Activated CD8-positive, alpha-beta memory T cell treated with anti-CD3 and anti-CD28 coated beads, Interleukin-2, amount 50 U/mL, for 24 hours (primary cell): ENCODE results near the gene PRKCH.
A peak's percentile ranks its signal among the peaks of the same experiment; 100 is the strongest.
"Not testable (repeated sequence)": the region's sequence is repeated elsewhere in the genome, so short reads cannot be mapped to it uniquely, and the experiment has no call there.

ENCODE experiments used
- DNase-seq: peaks from one replicate; pipeline ENCODE4 v3.0.0-alpha.2; 2020; ENCODE audit errors: extremely low read depth

PRKCH gene

DNA sequence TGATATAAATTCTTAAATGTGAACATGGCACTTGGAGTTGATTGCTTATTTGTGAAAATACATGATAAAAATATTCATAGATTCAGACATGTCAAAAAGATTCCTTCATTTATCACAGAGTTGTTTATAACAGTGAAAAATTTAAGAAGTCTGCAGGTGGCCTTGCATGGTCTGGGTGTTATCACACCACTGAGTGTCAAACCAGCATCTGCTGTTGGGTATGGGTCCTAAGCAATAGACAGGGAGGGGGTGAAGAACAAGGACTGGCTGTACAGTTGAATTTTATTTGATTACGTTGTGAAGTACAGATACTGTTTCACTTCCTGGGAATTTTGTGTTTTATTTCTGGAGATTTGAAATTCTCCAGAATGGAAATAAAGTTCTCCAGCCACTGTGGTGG is 193.5 kb downstream of the PRKCH start:
- DNase-seq: no peak

DNA sequence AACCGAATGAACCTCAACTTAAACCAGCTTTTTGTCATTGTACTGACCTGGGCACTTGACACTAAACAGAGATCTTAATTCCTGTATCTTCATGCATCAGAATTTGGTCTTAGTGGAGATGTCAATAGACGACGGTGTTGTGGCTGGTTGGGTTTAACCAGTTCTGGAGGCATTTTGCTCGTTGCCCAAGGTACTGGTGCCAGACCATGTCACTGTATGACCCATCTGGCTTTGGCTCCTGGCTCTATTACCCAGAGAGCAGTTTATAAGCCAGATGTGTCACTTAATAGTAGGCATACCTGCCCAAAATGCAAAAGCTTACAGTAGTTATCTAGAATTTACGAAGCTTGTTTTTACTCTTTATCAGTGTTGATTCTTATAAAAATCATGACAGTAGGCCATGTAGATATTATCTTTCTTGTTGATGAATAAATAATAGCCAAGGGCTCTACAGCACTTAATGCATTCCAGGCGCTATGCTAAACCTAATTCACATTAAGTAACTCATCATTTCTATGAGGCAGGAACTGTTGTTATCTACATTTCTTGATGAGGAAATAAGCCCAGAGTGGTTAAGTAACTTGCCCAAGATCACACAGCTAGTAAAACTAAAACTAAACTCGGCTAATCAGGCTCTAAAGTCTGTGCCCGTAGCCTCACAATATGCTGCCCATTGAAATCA is 194.2 kb downstream of the PRKCH start:
- no peak for DNase-seq

DNA sequence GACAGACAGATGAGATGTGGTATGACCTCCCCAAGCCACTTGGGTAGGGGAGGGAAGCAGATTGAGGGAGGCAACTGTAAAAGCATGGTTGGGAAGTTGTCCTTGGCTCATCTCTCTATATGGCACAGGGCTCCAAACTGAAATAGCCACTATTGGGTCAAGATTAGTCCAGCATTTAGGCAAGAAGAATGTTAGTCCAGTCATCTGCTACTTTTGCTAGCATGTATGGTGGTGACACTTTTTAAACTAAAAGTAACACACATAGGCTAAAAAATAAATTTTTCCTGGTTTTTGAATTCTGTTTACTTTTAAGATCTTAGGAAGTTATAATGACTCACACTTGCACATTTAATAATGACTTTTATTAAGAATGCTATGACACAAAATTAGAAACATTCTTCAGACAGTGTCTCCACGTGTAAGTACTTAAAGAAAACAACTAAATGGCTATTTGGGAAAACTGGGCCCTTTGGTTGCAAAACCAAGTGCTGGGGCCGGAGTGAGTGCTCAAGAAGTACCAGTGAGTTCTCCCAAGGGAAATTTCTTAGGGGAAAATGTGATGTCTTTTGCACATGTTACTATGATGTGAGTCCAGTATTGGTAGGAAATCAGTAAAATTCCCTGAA is 194.9 kb downstream of the PRKCH start:
- no peak for DNase-seq

DNA sequence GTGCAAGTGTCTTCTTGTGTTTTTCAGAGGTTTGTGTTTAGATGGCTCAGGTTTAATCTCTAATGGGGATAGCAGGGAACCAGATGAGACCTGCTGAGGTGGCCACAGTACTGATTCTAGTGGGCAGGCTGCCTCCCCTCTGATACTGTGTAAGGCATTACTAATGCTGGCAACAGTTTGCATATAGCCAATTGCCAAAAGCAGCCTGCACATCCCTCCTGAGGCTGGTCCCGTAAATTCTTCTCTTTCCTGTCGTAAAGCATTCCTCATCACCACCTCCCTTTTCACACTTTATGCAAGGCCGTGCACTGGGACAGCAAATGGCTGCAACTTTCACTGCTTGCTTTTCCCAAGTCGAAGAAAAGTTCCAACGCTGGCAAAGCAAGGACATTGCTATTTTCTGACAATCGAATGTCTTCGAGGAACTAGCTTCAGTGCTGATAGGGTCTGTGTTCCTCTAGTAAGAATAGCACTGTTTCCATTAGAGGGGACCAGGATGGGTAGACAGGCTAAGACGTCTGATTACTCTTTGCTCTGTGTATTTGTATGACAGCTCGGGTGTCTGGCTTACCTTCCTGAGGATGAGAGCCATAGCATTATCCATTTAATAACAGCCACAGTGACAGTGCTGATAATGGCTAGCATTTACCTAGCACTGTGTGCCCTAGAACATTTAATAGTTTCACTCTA is 195.7 kb downstream of the PRKCH start:
- DNase-seq: no peak

DNA sequence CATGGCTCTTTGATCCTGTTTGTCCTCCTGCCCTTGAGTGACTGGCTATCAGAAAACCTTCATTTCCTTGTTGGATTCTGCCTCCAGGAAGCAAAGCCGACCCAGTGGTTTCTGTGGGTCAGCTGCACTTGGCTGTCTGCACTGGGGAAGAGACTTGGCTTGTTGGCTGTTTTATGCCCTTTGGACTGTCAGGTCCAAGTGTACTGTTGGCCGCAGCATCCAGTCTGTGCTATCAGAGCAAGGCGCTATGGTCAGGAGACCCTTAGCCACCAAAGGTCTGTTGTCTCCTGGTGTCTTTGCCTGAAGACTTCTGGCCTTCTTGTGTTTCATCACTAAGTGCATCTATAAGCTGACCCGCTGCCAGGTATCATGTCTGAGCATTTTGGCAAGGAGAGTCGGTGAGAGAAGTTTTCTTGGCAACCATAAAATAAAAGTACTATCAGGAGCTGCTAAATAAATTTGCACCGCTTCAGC is 196.6 kb downstream of the PRKCH start:
- no peak for DNase-seq

DNA sequence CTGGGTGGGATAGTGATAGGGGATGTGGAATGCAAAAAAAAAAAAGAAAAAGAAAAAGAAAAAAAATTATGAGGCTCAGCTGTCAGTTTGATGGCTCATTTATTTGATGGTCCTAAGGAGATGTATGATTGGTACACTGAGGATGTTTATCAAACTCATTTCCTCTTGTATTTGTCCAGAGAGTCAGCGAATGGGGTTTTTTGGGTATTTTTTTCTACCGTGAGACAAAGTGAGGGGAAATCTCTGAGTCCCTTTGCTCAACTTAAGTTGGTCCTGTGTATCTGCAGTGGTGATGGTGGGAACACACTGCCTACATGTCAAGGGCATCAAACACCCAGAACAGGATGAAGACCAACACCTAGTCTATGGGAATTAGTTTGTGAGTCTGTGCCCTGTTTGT is 197.0 kb downstream of the PRKCH start:
- DNase-seq: no peak

DNA sequence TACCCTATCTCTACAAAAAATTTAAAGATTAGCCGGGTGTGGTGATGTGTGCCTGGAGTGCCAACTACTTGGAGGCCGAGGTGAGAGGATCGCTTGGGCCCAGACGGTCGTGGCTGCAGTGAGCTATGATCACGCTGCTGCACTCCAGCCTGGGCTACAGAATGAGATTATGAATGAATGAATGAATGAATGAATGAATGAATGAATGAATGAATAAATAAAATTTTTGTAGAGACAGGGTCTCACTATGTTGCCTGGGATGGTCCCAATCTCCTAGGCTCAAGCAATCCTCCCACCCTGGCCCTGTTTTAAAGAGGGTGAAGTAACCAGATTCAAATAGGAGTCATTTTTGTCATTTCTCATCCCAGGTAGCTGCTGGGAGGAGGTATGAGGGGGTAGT is 197.7 kb downstream of the PRKCH start:
- DNase-seq: no peak

DNA sequence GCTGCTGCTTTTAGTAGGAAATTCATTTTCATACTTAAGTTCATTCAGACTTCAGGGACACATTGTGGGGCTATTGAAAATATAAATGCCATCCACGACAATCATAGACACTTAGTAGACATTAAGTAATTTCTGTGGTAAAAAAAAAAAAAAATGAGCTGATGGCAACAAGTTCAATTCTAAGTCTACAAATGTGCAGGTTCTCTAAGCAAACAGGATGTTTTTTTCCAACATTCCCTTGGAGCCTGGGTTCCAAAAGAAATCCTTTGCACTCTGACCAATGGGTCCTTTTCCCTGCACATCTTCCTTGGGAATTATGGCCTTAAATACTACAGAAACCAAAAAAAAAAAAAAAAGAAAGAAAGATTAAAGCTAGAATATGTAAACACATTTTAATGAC is 198.4 kb downstream of the PRKCH start:
- no peak for DNase-seq

DNA sequence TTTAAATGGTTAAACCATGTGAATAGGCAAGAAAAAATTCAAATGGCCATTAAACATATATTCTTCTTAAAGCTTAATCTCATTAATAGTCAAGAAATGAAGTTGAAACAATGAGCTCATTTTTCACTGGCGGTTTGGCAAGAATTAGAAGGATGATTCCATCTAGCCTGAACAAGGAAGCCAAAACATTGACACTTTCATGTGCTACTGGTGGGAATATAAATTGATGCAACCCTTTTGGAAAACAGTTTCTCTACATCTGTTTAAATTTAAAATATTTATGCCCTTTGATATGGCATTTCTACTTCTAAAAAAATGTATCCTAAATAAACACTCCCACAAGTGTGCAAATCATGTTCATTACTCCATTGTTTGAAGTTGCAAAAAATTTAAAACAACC is 199.2 kb downstream of the PRKCH start:
- DNase-seq: no peak

DNA sequence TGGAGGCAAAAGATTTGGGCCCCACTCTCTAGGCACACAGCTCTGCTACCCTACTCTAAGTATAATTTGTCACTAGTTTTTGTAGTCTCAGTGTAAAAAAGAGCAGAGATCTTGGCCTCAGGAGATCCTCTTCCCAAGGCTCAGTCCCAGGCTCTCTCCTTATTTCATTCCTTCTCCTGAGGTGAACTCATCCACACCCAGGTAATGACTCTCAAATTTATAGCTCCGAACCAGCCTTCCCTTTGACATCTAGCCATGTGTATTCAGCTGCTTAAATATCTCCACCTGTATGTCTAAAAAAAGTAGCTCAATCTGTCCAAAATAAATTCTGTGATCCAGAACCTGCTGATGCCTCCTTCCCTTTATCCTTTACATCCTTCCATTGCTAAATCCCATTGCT is 200.4 kb downstream of the PRKCH start:
- DNase-seq: no peak

DNA sequence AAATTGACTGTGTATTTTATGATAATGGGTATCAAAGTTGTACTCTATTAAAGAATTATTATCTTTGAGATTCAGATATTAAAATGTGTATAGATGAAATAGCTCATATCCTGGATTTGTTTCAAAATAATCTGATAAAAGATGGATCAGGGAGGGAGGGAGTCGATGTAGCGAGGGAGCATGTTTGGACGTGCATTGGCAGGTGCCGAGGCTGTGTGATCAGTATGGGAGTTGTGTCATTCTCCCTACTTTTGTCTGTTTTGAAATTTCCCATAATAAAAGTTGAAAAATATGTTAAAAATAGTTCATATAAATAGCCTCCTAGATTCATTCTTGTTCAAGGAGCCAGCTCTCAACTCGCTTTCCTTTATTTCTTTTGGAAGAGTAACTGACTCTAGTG is 202.4 kb downstream of the PRKCH start:
- DNase-seq: no peak

DNA sequence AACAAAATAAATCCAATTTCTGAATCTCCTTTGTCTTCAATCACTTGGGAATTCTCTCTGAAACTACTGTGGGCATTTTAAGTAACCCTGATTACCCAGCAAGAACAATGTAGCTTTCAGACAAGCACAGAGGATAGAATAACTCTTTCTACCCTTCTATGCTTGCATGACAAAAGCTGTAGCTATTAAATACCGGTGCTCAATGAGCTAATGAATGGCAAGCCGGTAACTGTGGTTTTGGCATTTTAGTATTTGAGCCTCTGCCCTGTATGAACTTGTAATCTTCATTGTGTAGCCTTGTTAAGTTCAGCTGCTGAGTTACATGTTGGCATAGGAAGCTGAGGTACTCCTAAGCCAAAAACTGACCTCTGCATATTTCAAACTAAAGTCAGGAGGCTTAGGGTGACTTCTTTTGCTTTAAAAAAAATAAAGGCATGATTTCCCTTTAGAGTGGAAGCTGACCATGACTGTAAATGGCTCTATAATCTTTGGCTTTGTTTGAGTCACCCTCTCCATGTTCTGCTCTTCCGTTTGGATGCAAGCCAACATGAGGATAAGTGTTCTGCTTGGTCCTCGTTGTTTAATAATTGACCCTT is 202.9 kb downstream of the PRKCH start:
- DNase-seq: no peak

DNA sequence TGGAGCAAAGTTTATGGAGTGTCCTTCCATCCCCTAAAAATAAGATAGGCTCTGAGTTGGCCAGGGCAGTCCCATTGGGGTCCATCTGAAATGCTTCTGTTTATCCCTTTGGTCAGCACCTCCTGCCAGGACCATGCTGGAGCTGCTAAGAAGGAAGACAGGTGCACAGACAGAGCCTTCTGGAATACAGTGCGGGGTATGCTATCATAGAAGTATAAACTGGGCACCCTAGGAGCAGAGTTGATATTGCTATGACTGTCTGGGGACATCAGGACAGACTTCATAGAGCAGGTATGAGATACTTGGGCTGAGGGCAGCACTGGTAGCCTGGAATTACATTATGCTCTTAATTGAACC is 203.5 kb downstream of the PRKCH start:
- DNase-seq: no peak

DNA sequence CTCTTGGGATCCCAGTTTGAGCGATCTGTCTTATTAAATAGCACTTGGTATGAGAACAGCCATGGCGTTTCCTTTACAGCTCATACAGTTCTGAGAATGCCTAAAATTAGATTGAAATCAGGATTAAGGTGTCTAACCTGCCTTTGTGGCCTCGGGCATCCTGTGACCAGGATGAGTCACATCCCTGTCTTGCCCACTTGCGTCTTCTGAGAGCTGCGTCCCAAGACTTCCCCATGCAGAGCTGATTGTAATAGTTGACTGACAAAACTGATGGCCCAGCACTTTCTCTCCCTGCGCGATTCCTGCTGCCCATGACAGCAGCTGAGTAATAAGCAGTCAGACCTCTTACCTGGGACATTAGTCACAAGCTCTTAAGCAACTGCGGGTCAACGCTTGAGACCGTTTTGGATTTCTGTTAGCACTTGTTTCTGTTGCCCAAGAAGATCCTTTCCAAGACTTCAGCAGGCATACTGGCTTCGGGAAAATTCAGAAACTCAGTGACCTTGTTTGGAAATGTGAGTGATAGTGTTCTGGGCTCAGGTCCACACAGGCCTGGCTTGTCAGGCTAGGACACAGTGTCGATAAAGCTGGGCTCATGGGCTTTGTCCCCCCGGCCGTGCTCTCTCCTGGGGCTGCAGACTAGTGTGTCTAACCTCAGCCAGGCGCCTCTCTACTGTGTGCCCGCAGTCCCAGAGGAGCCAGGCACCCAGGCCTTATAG is 204.1 kb downstream of the PRKCH start:
- DNase-seq: peak; percentile 34

DNA sequence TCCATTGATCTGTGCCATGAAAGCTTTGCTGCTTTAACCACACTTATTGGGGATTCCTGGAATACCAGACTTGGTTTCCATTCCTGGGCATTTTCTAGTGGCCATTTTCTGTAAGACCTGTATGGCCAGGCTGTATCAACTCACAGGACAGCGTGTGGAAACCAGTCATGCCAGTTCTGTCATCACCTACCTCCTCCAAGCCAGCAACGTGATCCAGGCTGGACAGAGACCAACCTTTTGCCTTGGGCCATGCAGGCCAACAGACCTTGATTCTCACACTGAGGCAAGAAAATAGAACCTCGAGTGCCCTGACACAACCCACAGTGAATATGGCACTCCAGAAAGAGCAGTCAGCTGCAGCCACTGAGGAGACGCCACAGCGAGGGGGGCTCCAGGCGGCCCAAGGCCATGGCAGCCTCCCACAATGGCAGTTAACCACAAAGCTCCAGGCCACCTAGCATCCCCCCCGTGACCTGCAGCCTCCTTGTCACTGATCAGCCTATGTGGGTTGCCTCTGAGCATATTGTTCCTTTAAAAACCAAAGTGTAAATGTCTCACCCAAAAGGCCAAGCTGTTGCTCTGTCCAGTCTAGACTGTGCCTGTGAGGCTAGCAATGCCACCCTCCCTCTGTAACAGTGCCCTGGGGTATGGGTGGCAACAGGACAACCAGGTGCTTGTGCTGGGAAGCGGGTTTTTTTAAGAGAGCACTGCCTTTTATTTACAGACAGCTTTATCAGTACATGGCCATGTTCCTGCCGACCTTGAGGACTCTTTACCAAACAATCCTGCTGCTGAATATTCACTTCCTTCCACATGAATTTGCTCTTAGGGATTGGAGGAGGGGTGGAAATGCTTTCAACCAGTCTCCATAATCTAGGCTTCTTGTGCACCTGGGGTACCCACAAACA is 205.3 kb downstream of the PRKCH start:
- DNase-seq: no peak

DNA sequence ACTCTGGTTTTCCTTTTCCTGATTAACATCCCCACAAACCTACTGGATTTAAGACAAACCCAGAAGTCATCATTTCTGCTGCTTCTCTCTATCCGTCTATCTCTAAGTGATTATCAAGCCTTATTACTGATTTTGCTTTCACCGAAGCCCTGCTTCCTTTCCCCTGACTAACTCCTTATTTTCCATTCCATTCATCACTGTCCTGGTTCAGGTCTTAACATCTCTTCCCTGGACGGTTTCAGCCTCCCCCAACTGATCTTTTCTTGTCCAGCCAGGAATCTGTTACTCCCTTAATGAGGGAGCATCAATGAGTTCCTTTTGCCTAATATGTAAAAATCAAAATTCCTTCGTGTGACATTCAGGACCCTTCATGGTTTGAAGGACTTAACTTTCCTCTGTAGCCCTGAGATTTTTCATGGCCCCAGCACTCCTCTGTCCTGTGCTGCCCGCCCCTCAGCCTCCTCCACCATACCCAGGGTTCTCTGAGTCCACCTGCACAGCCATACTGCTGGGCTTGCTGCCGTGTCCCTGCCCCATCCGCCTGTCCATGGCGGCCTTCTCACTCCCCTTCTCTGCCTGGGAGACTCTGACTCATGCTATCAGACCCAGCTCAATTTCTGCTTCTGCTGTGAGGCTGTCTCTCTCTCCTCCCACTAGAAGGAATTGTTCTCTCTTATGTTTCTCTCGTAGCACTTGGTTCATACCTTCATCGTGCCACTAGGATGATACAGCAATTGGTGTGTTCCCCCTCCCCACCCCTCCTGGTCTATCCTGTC is 206.1 kb downstream of the PRKCH start:
- DNase-seq: no peak

DNA sequence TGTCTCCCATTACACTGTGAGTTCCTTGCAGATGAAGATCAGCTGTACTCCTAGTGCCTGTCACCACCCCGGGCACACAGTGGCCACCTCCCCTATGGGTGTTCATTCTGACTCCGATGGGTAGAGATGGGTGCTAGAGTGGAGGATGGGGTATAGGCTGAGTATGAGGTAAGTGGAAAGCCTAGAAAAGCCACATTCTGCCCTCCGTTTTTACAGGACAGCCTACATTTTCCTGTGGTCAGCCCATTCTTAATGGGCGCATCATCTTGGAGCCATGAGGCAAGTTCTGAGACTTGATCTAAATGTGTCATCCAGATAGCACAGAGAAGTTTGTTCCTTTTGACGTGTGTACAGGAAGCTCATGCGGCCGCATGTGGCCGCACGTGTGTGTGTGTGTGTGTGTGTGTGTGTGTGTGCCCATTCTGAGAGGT is 207.2 kb downstream of the PRKCH start:
- no peak for DNase-seq

DNA sequence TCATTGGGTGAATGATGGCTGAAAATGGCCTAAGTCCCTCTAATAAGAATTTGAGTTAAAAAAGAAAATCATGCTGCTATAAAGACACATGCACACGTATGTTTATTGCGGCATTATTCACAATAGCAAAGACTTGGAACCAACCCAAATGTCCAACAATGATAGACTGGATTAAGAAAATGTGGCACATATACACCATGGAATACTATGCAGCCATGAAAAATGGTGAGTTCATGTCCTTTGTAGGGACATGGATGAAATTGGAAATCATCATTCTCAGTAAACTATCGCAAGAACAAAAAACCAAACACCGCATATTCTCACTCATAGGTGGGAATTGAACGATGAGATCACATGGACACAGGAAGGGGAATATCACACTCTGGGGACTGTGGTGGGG is 208.0 kb downstream of the PRKCH start:
- DNase-seq: not testable (repeated sequence)

DNA sequence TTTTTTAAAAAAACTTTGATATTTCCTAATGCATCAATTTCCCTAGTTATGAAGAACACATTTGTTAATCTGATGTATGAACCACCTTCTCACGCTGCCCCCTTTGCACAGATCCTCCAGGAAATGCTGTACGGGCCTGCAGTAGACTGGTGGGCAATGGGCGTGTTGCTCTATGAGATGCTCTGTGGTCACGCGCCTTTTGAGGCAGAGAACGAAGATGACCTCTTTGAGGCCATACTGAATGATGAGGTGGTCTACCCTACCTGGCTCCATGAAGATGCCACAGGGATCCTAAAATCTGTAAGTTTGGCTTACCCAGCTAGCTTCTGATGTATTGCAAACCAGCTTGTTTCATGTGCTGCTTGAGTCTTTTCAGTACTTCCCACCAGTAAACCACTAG is 208.9 kb downstream of the PRKCH start:
- no peak for DNase-seq

DNA sequence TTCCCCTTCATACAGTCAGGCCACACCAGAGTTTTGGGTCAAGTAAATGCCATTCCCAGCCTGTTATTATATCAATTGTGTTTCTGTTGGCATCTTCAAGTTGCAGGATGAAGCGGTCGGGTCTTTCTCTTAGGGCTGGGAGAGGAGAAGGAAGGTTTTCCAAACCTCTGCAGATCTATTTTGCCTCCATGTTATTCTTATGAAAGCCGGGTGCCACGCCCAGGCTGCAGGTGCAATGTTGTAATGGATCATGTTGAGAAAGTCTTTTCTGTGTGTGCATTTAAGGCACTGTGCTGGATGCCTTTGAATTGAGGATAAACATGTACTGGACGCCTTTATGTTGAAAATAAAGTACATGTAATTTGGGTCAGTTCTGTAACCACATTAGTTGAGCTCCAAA is 209.5 kb downstream of the PRKCH start:
- DNase-seq: no peak
